ENCODE results near the gene GRHL1.

The GRHL1 gene

DNA sequence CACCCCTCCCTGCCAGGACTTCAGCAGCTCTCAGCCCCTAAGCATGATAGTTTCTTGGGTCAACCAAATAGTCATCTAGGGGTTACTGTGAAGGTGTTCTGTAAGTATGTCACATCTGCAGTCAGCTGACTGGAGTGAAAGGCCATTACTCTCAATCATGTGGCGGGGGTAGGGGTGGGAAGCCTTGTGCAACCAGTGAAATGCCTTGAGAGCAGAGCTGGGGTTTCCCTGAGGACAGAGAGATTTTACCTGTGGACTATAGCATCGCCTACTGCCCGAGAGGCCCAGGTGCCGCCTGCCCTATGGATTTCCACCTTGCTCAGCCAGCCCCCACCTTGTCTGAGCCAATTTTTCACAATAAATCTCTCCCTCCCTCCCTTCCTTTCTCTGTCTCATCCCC is 71.0 kb downstream of the GRHL1 start:
- no peaks in the 10 kb centered on the region for H4K20me1 ChIP-seq (ENCODE audit: insufficient read depth, low read length)
- no peaks in the 10 kb centered on the region for H3K79me2 ChIP-seq (ENCODE audit: low read length)
- TF ChIP-seq EZH2 (optimal IDR thresholded peaks at IDR 0.05; ENCODE audit: low read depth, low read length) (no peak), EZH2phosphoT487 (IDR thresholded peaks at IDR 0.05; ENCODE audit: low read length) (no peak), CTCF (IDR thresholded peaks at IDR 0.05; ENCODE audit: low read length) (no peak)
- H3K9ac ChIP-seq (ENCODE audit: low read length) = no peak overlapping the region
- no peak overlapping the region for H3K4me3 ChIP-seq (ENCODE audit: low read length)
- no peaks in the 10 kb centered on the region for H3K9me2 ChIP-seq (replicated peaks; ENCODE audit: insufficient read depth, low read length)
- H3K4me2 ChIP-seq (ENCODE audit: low read depth, low read length) = no peak overlapping the region
- DNase-seq = no peak
- H3F3A ChIP-seq (ENCODE audit: insufficient read depth, low read length) = no peaks in the 10 kb centered on the region
- H2AFZ ChIP-seq (ENCODE audit: low read length) = no peak overlapping the region
- no peak overlapping the region for H3K27ac ChIP-seq (ENCODE audit: low read length)
- no peaks in the 10 kb centered on the region for H3K27me3 ChIP-seq (replicated peaks; ENCODE audit: insufficient read depth, low read length)
- no peaks in the 10 kb centered on the region for H3K4me1 ChIP-seq (ENCODE audit: low read length)
- H3K9me3 ChIP-seq (replicated peaks; ENCODE audit: insufficient read depth, low read length) = no peaks in the 10 kb centered on the region
- H3K36me3 ChIP-seq (replicated peaks; ENCODE audit: insufficient read depth, low read length) = no peaks in the 10 kb centered on the region

GRCh38 chr2:10022966-10023662 is 71.6 kb downstream of the GRHL1 start:
- no peaks in the 10 kb centered on the region for H4K20me1 ChIP-seq (ENCODE audit: insufficient read depth, low read length)
- no peaks in the 10 kb centered on the region for H3K27me3 ChIP-seq (replicated peaks; ENCODE audit: insufficient read depth, low read length)
- no peaks in the 10 kb centered on the region for H3K9me3 ChIP-seq (replicated peaks; ENCODE audit: insufficient read depth, low read length)
- no peak for DNase-seq
- H3K4me2 ChIP-seq (ENCODE audit: low read depth, low read length) = no peak overlapping the region
- TF ChIP-seq EZH2 (optimal IDR thresholded peaks at IDR 0.05; ENCODE audit: low read depth, low read length) (no peak), EZH2phosphoT487 (IDR thresholded peaks at IDR 0.05; ENCODE audit: low read length) (no peak), CTCF (IDR thresholded peaks at IDR 0.05; ENCODE audit: low read length) (no peak)
- H3K79me2 ChIP-seq (ENCODE audit: low read length) = no peaks in the 10 kb centered on the region
- H3K9ac ChIP-seq (ENCODE audit: low read length) = no peak overlapping the region
- H2AFZ ChIP-seq (ENCODE audit: low read length) = no peak overlapping the region
- no peak overlapping the region for H3K4me3 ChIP-seq (ENCODE audit: low read length)
- no peaks in the 10 kb centered on the region for H3K36me3 ChIP-seq (replicated peaks; ENCODE audit: insufficient read depth, low read length)
- no peak overlapping the region for H3K27ac ChIP-seq (ENCODE audit: low read length)
- H3K9me2 ChIP-seq (replicated peaks; ENCODE audit: insufficient read depth, low read length) = no peaks in the 10 kb centered on the region
- no peaks in the 10 kb centered on the region for H3F3A ChIP-seq (ENCODE audit: insufficient read depth, low read length)
- no peaks in the 10 kb centered on the region for H3K4me1 ChIP-seq (ENCODE audit: low read length)

DNA sequence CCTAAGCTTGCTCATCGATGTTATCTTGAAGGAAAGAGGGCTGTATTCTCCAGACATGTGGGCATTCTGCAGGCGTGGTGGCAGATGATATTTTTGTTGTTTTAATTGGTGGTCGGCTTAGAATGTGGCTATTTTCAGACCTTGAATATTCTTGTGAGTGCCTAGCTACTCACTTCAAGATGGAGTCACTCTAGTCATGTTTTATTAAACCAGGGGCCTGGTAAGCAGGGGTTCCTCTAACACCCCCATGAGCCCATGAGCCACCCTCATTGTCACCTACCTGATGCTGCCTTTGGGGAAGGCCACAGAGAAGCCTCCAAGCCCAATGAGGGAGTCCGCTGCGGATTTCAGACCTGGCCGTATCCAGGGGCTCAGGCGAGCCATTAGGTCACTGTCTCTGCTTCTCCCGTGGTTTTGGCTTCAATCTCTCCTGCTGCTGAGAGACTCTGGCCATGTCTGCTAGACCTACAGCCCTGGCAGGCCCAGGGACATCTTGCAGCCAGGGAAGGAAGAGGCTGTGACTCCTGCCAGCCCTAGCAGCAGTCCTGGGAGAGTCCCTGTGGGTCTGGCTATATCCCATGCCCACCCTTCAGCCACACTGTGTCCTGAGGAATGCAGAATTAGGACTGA is 75.6 kb downstream of the GRHL1 start:
- Histone ChIP-seq H3K9me3 (replicated peaks; ENCODE audit: insufficient read depth, low read length) (no peaks in the 10 kb centered on the region), H3K4me3 (ENCODE audit: low read length) (no peak overlapping the region), H3K9me2 (replicated peaks; ENCODE audit: insufficient read depth, low read length) (no peaks in the 10 kb centered on the region), H3K27me3 (replicated peaks; ENCODE audit: insufficient read depth, low read length) (no peaks in the 10 kb centered on the region), H4K20me1 (ENCODE audit: insufficient read depth, low read length) (no peaks in the 10 kb centered on the region), H3K9ac (ENCODE audit: low read length) (no peak overlapping the region), H3F3A (ENCODE audit: insufficient read depth, low read length) (no peaks in the 10 kb centered on the region), H2AFZ (ENCODE audit: low read length) (no peak overlapping the region), H3K79me2 (ENCODE audit: low read length) (no peaks in the 10 kb centered on the region), H3K4me1 (ENCODE audit: low read length) (no peaks in the 10 kb centered on the region), H3K4me2 (ENCODE audit: low read depth, low read length) (no peak overlapping the region), H3K27ac (ENCODE audit: low read length) (no peak overlapping the region), H3K36me3 (replicated peaks; ENCODE audit: insufficient read depth, low read length) (no peaks in the 10 kb centered on the region)
- DNase-seq = no peak
- TF ChIP-seq EZH2phosphoT487 (IDR thresholded peaks at IDR 0.05; ENCODE audit: low read length) (no peak), EZH2 (optimal IDR thresholded peaks at IDR 0.05; ENCODE audit: low read depth, low read length) (no peak), CTCF (IDR thresholded peaks at IDR 0.05; ENCODE audit: low read length) (no peak)
